B cell (primary cell): ENCODE results near the gene UGT1A7. TPM values are rescaled to one million over a fixed set of nuclear protein-coding genes. Genes with fewer than 3 reads are reported as not detected.

ENCODE experiments used
- ATAC-seq: fragments of 200-7000 bp; cut with Tn5 transposase; one replicate; pipeline ENCODE4 v1.10.0; 2021; ENCODE audit warnings: low read depth, mild to moderate bottlenecking, moderate number of reproducible peaks, moderate library complexity
- CTCF ChIA-PET: fragments of 350-600 bp; sonication (Branson Sonifier 250); formaldehyde crosslinking; loops from one replicate; lab custom pipeline; 2021; ENCODE audit warnings: antibody characterized with exemption, inconsistent platforms; lab: Charles Lee
- POLR2A ChIA-PET: fragments of 350-600 bp; sonication (Branson Sonifier 250); formaldehyde crosslinking; loops from one replicate; lab custom pipeline; 2021; ENCODE audit warnings: antibody characterized with exemption; lab: Charles Lee
- DNase-seq: peaks from one replicate; pipeline ENCODE4 v3.0.0; 2013
- H2AFZ ChIP-seq: 2 replicates; pipeline ENCODE4 v1.6.1; 2012; ENCODE audit warnings: mild to moderate bottlenecking, low read depth, low read length; ENCODE audit not compliant: insufficient read depth, poor library complexity, severe bottlenecking
- H3K27ac ChIP-seq, 2 donors: 1 replicate in 1 of 2; 2 replicates in 1 of 2; pipeline ENCODE4 v1.5.1; 2012 to 2013; ENCODE audit warnings: low read length in 2 of 2, mild to moderate bottlenecking in 2 of 2, moderate library complexity in 1 of 2
- H3K27me3 ChIP-seq, 4 experiments: fragments of 200-600 bp in 1 of 4; sonication (generic) in 1 of 4; replicated peaks in 1 of 4; 1 replicate in 2 of 4; 2 replicates in 2 of 4; pipeline versions ENCODE4 v1.6.1 to v1.7.0; 2013 to 2016; ENCODE audit warnings: low read length in 3 of 4, mild to moderate bottlenecking in 2 of 4, mixed read lengths in 1 of 4, moderate library complexity in 1 of 4; ENCODE audit not compliant: insufficient read depth in 4 of 4, control insufficient read depth in 3 of 4; ENCODE audit errors: control extremely low read depth in 1 of 4
- H3K36me3 ChIP-seq, 2 experiments: replicated peaks in 1 of 2; 1 replicate in 1 of 2; 2 replicates in 1 of 2; pipeline versions ENCODE4 v1.6.1 to v1.7.1; 2013; ENCODE audit warnings: low read length in 1 of 2; ENCODE audit not compliant: insufficient read depth in 2 of 2, control insufficient read depth in 1 of 2; ENCODE audit errors: control extremely low read depth in 1 of 2, extremely low read depth in 1 of 2
- H3K4me1 ChIP-seq, 2 donors: fragments of 200-600 bp in 1 of 2; sonication (generic) in 1 of 2; 1 replicate in 1 of 2; 2 replicates in 1 of 2; pipeline versions ENCODE4 v1.5.1 to v1.6.1; 2013 to 2017; ENCODE audit warnings: low read length in 2 of 2; ENCODE audit not compliant: control insufficient read depth in 2 of 2, insufficient read depth in 2 of 2
- H3K4me2 ChIP-seq: replicated peaks from 2 replicates; pipeline ENCODE3; 2012; ENCODE audit warnings: mild to moderate bottlenecking, low read depth, low read length; ENCODE audit not compliant: poor library complexity, severe bottlenecking
- H3K4me3 ChIP-seq, 5 experiments: fragments of 200-600 bp in 1 of 5; sonication (generic) in 1 of 5; 1 replicate in 3 of 5; 2 replicates in 2 of 5; pipeline versions ENCODE4 v1.5.1 to v1.7.0; 2011 to 2016; ENCODE audit warnings: low read length in 4 of 5, mild to moderate bottlenecking in 4 of 5, low read depth in 2 of 5, control low read depth in 1 of 5, moderate library complexity in 1 of 5; ENCODE audit not compliant: insufficient read depth in 1 of 5; ENCODE audit errors: control extremely low read depth in 1 of 5, extremely low read depth in 1 of 5
- H3K79me2 ChIP-seq: fragments of 200-600 bp; sonication (generic); one replicate; pipeline ENCODE4 v1.6.0; 2016; ENCODE audit warnings: low read length; ENCODE audit not compliant: control insufficient read depth, insufficient read depth
- H3K9ac ChIP-seq: fragments of 200-600 bp; sonication (generic); 2 replicates; pipeline ENCODE4 v1.6.1; 2017; ENCODE audit warnings: mild to moderate bottlenecking, low read length, moderate library complexity
- H3K9me3 ChIP-seq, 3 donors: one replicate each; pipeline versions ENCODE4 v1.6.1 to v1.7.1; 2013; ENCODE audit warnings: low read length in 2 of 3; ENCODE audit not compliant: control insufficient read depth in 2 of 3, insufficient read depth in 1 of 3; ENCODE audit errors: control extremely low read depth in 1 of 3
- H4K20me1 ChIP-seq: 2 replicates; pipeline ENCODE4 v1.6.0; 2012; ENCODE audit warnings: mild to moderate bottlenecking, low read length; ENCODE audit not compliant: insufficient read depth, control insufficient read depth, poor library complexity, severe bottlenecking
- H3K27ac Mint-ChIP-seq: one replicate; pipeline ENCODE4 v1.8.0; 2021; ENCODE audit warnings: mixed read lengths
- H3K27me3 Mint-ChIP-seq: one replicate; pipeline ENCODE4 v1.8.0; 2021; ENCODE audit warnings: mixed read lengths
- H3K4me1 Mint-ChIP-seq: one replicate; pipeline ENCODE4 v1.8.0; 2021; ENCODE audit warnings: mixed read lengths
- H3K4me3 Mint-ChIP-seq: one replicate; pipeline ENCODE4 v1.8.0; 2021; ENCODE audit warnings: mixed read lengths
- H3K9me3 Mint-ChIP-seq: one replicate; pipeline ENCODE4 v1.8.0; 2022; ENCODE audit warnings: mixed read lengths; ENCODE audit not compliant: insufficient read depth
- CTCF ChIP-seq: fragments of 200-600 bp; IDR thresholded peaks from one replicate; pipeline ENCODE4 v1.8.0; 2022; ENCODE audit warnings: antibody characterized with exemption, mild to moderate bottlenecking
- EZH2 ChIP-seq: IDR thresholded peaks from 2 replicates; pipeline ENCODE4 v1.6.1; 2012; ENCODE audit warnings: borderline replicate concordance, low read depth, mild to moderate bottlenecking, moderate library complexity, low read length; ENCODE audit not compliant: insufficient read depth, poor library complexity, severe bottlenecking
- WGBS: methylation state at CpG from one replicate; pipeline ENCODE4 v1.1.5; 2013; ENCODE audit warnings: missing lambda C conversion rate; ENCODE audit not compliant: insufficient coverage; 5-methylcytosine and 5-hydroxymethylcytosine counted together
- intact Hi-C: fragments of 100-400 bp; cut with micrococcal nuclease; formaldehyde crosslinking; loops from one replicate; pipeline ENCODE4 v1.10.0; 2022
- polyA plus RNA-seq: library from polyadenylated mRNA; depleted of rRNA; stranded (reverse); fragments of >200 nt; gene quantifications from 2 replicates; pipeline ENCODE4 v1.2.3, GENCODE V29; 2012
- total RNA-seq, 2 donors: library from RNA; stranded (reverse); fragments of 120-200 nt in 1 of 2; gene quantifications; 1 replicate in 1 of 2; 2 replicates in 1 of 2; pipeline versions ENCODE4 v1.2.3 to v1.2.4, GENCODE V29; 2013 to 2022

Gene UGT1A7
- total and polyA plus RNA-seq, 2 donors (not counting 1 experiment from before 2014, with no cell fraction given): not detected

- H3K9ac ChIP-seq: no peak overlapping the region
- Mint-ChIP-seq H3K27ac (no peak overlapping the region), H3K9me3 (peaks cover 2% of the 10 kb centered on the region), H3K27me3 (peaks cover 4% of the 10 kb centered on the region), H3K4me1 (no peaks in the 10 kb centered on the region), H3K4me3 (no peak overlapping the region)
- no peak overlapping the region for H2AFZ ChIP-seq
- CTCF ChIA-PET: no interaction called here
- no peaks in the 10 kb centered on the region for H3K27me3 ChIP-seq
- peaks cover 0 to 8% (median 0%) of the 10 kb centered on the region in 3 donors for H3K9me3 ChIP-seq
- no peak overlapping the region for H3K4me3 ChIP-seq
- H3K27ac ChIP-seq: no peak overlapping the region
- no peaks in the 10 kb centered on the region for H3K79me2 ChIP-seq
- H4K20me1 ChIP-seq: no peaks in the 10 kb centered on the region
- no peak for DNase-seq
- H3K4me2 ChIP-seq: no peak overlapping the region
- intact Hi-C loops: no loop called here
- POLR2A ChIA-PET: no interaction called here
- no peak for ATAC-seq
- WGBS: 89% methylated on average over 17 of the region's 17 CpGs
- H3K4me1 ChIP-seq: no peaks in the 10 kb centered on the region
- H3K36me3 ChIP-seq: no peaks in the 10 kb centered on the region
- TF ChIP-seq CTCF (no peak), EZH2 (no peak)
These were observed 112.5 kb downstream of the UGT1A7 start for GRCh38 chr2:233794128-233794658.

GRCh38 chr2:233795735-233796171 lies 114.1 kb downstream of the UGT1A7 start:
- TF ChIP-seq EZH2 (no peak), CTCF (no peak)
- no peaks in the 10 kb centered on the region for H3K27me3 ChIP-seq
- Mint-ChIP-seq H3K4me1 (no peaks in the 10 kb centered on the region), H3K27me3 (peaks cover 3% of the 10 kb centered on the region), H3K27ac (no peak overlapping the region), H3K9me3 (peaks cover 2% of the 10 kb centered on the region), H3K4me3 (no peak overlapping the region)
- intact Hi-C loops: no loop called here
- no peak overlapping the region for H3K27ac ChIP-seq
- H3K36me3 ChIP-seq: no peaks in the 10 kb centered on the region
- no peak overlapping the region for H3K4me3 ChIP-seq
- ChIA-PET POLR2A (no interaction called here), CTCF (no interaction called here)
- H3K4me2 ChIP-seq: no peak overlapping the region
- ATAC-seq: no peak
- H4K20me1 ChIP-seq: no peaks in the 10 kb centered on the region
- no peak overlapping the region for H3K9ac ChIP-seq
- WGBS: 93% methylated on average over 13 of the region's 13 CpGs
- DNase-seq: no peak
- peaks cover 0 to 3% (median 0%) of the 10 kb centered on the region in 3 donors for H3K9me3 ChIP-seq
- H2AFZ ChIP-seq: no peak overlapping the region
- no peaks in the 10 kb centered on the region for H3K79me2 ChIP-seq
- H3K4me1 ChIP-seq: no peaks in the 10 kb centered on the region
